HL-60/S4 treated with retinoic acid at 250 ng/mL for 4 days and 3 days (cell line): ENCODE data around the gene PLOD1.
"Not testable (repeated sequence)": the region's sequence is repeated elsewhere in the genome, so short reads cannot be mapped to it uniquely, and the experiment has no call there.

Experiments used
- in situ Hi-C: fragments of 300-500 bp; cut with MboI; formaldehyde crosslinking; loops from 2 replicates; pipeline ENCODE4 v1.7.0; 2022; ENCODE audit warnings: low sequenced_read_pairs

PLOD1 gene

DNA sequence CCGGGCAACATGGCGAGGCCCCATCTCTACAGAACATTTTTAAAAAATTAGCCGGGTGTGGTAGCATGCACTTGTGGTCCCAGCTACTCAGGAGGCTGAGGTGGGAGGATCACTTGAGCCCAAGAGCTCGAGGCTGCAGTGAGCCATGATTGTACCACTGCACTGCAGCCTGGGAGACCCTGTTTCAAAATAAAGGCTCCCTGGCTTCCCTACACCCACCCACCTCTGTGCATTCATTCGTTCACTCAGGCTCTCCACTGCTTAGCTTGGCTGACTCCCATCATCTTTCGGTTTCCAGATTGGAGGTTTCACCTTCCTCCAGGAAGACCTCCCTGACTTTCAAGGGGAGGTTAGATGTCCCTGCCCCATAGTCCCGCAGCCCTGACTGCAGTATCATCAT is 22.5 kb upstream of the PLOD1 start:
- in situ Hi-C loops, result no loop called here

DNA sequence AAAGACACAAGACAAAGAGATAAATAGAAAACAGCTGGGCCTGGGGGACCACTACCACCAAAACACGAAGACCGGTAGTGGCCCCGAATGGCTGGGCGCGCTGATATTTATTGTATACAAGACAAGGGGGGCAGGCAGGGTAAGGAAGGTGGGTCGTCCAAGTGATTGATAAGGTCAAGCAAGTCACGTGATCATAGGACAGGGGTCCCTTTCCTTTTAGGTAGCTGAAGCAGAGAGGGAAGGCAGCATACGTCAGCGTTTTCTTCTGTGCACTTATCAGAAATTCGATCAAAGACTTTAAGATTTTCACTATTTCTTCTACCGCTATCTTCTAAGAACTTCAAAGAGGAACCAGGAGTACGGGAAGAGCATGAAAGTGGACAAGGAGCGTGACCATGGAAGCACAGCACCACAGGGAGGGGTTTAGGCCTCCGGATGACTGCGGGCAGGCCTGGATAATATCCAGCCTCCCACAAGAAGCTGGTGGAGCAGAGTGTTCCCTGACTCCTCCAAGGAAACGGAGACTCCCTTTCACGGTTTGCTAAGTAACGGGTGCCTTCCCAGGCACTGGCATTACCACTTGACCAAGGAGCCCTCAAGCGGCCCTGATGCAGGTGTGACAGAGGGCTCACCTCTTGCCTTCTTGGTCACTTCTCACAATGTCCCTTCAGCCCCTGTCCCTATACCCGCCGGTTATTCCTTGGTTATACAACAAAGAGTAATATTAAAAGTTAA is 21.9 kb upstream of the PLOD1 start:
- in situ Hi-C loops, result not testable (repeated sequence)

GRCh38 chr1:11913291-11913690 is 21.2 kb upstream of the PLOD1 start:
- in situ Hi-C loops, result no loop called here

GRCh38 chr1:11914024-11914423 is 20.5 kb upstream of the PLOD1 start:
- in situ Hi-C loops, result no loop called here

DNA sequence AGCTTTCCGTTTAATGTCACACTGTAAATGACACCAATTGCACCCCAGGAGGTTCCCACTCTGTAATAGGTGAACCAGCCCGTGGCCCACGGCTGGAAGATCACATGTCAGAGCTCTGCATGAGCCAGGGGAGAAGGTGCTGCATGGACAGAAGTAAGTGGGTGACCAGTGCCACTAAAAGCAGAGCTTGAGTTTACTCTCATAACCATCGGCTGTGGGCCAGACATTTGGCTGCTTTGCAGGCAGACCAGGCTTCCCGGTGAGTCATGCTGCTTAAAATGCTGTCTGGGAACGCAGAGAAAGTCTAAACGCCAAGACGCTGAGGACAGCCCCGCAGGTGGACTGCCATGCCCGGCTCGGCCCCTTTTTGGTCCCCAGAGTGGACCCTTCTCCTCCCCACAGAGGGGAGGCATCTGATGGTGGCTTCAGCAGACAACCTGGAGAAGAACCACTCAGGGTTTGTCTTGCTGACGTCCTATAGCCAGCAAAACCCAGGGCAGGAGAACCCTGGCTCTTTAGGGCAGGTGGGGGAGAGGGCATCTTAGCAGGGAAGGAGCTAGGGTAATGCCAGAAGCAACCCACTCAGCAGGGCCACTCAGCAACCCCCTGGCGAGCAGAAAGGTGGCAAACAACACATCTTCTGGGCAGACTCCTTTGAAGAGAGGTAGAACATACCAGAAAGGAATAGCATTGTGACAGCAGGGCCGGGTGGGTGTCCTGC is 15.6 kb upstream of the PLOD1 start:
- in situ Hi-C loops, result no loop called here

- in situ Hi-C loops, result no loop called here
Measured at GRCh38 chr1:11919621-11920020, 14.9 kb upstream of the PLOD1 start.

DNA sequence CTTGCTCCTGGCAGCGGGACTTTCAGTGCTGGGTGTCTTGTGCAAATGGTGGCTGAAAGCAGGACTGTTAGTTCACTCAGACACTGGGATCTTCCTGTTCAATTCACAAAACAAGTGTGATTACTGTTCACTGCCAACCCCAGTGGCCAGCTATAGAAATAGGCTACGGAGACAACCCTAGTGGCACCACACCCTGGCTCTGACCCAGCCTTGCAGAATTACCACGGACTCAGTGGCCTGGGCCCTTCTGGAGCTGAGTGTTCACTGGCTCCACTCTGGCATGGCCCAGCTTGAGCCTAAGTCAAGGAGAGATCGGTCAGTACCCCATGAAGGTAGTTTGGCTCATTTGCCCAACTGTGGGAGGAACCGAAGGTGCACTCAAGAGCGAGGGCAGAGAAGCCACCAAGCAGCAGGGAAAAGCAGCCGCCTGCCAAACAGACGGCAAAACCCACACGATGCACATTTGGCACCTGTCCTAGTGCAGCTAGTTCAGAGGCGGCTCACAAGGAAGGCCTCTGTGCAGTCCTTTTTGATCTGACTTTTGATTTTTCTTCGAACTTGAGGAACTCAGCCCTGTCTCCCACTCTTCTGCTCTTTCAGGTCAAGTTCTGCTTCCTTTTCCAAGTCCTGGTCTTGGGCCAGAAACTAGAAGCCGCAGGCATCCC is 14.1 kb upstream of the PLOD1 start:
- in situ Hi-C loops, result no loop called here

- in situ Hi-C loops, result no loop called here
Measured at GRCh38 chr1:11921022-11921421, 13.5 kb upstream of the PLOD1 start.

DNA sequence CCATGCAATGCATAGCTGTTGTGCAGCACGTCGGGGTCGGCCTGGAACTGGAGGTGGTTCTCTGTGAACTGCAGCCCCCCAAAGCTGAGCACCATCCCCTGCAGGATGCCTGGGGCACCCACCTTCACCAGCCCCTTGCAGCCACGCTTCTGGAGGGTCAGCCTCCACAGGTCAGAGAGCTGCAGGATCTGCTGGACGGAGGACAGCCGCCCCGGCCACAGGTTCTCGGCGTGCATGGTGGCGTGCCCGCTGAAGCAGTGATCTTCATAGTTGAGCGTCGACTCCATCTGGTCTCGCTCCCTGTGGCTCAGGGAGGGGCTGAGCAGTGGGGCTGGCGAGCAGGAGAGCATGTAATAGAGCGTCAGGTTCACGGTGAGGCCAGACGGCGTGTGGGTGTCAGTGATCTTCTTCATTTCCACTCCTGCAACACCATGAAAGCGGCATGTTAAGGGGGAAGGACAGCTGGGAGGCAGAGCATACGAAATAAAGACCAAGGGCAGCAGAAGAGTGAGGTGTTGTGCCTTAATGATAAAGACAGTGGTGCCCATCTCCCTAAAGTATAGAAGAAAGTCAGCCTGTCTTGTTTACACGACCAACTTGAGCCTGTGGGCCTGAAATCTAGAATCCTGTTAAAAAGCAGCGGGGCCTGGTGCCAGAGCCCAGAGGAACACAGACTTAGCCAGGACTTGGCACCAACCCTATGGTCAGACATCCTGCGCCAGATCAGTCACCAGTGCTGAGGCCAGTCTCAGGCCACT is 11.3 kb upstream of the PLOD1 start:
- in situ Hi-C loops, result no loop called here

GRCh38 chr1:11923827-11924113 is 10.7 kb upstream of the PLOD1 start:
- in situ Hi-C loops, result no loop called here

- in situ Hi-C loops, result no loop called here
Measured at GRCh38 chr1:11924334-11925195, 10.0 kb upstream of the PLOD1 start.

DNA sequence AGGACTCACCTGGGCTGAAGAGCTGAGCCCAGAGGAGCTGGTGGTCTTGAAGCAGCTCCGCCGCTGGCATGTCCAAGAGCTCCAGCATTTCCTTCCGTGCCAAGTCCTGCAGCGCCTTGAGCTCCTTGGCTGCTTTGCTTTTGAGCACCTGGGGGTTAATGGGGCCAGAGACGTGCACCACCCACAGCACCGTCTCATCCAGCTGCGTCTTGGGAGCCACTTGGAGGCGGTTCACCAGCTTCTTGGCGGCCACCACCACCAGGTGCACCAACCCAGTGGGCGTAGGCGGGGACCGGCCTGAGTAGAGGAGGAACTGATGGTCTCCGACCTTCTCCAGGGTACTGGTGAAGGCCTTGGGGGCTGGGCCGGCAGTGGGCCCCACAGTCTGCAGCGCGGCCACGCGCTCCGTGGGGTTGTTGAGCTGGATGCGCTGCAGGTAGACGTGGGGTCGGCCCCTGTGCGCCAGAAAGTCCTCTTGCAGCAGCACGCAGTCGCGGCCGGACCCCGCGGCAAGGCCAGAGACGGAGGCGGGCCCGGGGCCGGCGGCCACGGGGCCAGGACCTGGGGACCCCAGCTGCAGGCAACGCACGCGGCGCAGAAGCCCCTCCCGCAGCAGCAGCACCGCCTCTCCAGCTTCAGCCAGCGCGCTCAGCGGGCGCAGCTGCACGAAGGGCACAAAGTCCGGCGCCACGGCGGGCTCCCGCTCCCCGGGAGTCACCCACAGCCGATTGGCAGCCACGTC is 9.2 kb upstream of the PLOD1 start:
- in situ Hi-C loops, result not testable (repeated sequence)

DNA sequence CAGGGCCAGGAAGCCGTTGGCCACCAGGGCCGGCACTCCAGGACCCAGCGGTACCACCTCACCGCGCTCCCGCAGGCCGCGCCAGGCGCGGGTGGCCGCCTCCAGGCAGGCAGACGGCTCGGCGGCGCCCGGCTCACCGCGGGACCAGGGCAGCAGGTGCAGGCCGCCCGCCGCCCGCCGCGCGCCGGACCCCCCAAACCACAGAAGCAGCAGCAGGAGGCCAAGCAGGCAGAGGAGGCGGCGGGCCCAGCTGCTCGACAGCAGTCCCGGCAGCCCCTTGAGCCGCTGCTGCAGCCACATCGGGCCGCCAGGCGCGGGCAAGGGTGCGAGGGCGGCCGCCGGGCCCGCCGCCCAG is 8.6 kb upstream of the PLOD1 start:
- in situ Hi-C loops, result no loop called here

GRCh38 chr1:11927866-11928592 is 6.5 kb upstream of the PLOD1 start:
- in situ Hi-C loops, result no loop called here

DNA sequence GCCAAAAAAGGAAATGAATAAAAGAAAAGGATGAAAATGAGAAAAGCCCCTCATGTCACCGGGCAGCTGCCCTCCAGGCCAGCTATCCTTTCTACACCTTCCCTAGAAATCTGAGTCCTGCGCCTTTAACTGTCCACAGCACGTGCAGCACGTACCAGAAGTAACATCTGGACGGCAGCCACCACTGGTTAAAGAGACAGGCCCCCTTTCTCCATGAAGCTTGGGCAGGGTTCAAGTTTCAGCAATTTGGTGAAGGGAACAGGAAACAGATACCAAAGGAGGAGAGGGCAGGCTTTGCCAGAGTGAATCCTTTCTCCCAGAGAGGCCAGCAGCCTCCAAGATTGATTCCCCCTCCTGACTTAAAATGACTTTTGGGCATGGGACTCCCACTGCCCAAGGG is 4.7 kb upstream of the PLOD1 start:
- in situ Hi-C loops, result no loop called here

- in situ Hi-C loops, result no loop called here
Measured at GRCh38 chr1:11930571-11931445, 3.7 kb upstream of the PLOD1 start.

- in situ Hi-C loops, result no loop called here
Measured at GRCh38 chr1:11931845-11932244, 2.7 kb upstream of the PLOD1 start.

DNA sequence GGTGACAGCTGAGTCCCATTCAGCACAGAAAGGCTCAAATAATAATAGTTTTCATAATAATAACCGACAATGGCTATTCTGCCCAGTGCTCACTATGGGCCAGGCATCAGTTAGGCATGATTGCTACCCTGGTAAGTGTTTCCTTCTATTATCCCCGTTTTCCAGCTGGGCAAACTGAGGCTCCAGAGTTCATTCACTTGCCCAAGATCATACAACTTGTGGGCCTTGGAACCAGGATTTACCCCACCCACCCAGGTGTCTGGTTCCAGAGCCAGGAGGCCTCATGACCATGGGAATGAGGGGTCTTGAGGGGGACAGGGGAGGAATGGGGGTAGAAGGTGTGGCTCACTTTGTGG is 518 bp downstream of the PLOD1 start:
- in situ Hi-C loops, result no loop called here
